Mucosa of rectum (tissue), 2 donors: ENCODE measurements around the gene ARFRP1.

Experiments used
- H3K27ac ChIP-seq, 2 donors: one replicate each; pipeline ENCODE4 v1.7.0; 2013; ENCODE audit warnings: inconsistent platforms in 2 of 2, low read depth in 2 of 2, low read length in 2 of 2
- H3K27me3 ChIP-seq, 2 donors: one replicate each; pipeline ENCODE4 v1.7.0; 2013; ENCODE audit warnings: low read length in 2 of 2; ENCODE audit not compliant: control insufficient read depth in 2 of 2, insufficient read depth in 2 of 2
- H3K36me3 ChIP-seq, 2 donors: one replicate each; pipeline ENCODE4 v1.7.0; 2013; ENCODE audit warnings: low read length in 2 of 2; ENCODE audit not compliant: control insufficient read depth in 2 of 2, insufficient read depth in 2 of 2
- H3K4me1 ChIP-seq, 2 donors: one replicate each; pipeline ENCODE4 v1.7.0; 2013; ENCODE audit warnings: low read length in 2 of 2, mild to moderate bottlenecking in 1 of 2; ENCODE audit not compliant: control insufficient read depth in 2 of 2, insufficient read depth in 2 of 2
- H3K4me3 ChIP-seq, 2 donors: one replicate each; pipeline ENCODE4 v1.7.0; 2013; ENCODE audit warnings: low read length in 2 of 2
- H3K9ac ChIP-seq, 2 donors: one replicate each; pipeline ENCODE4 v1.7.0; 2013; ENCODE audit warnings: low read length in 2 of 2, low read depth in 1 of 2, mild to moderate bottlenecking in 1 of 2
- H3K9me3 ChIP-seq, 2 donors: one replicate each; pipeline ENCODE4 v1.7.0; 2013; ENCODE audit warnings: low read length in 2 of 2; ENCODE audit not compliant: control insufficient read depth in 2 of 2
- donor health status: healthy.
- donor health status: Normal muscosa, but diverticular disease.

ARFRP1 gene

DNA sequence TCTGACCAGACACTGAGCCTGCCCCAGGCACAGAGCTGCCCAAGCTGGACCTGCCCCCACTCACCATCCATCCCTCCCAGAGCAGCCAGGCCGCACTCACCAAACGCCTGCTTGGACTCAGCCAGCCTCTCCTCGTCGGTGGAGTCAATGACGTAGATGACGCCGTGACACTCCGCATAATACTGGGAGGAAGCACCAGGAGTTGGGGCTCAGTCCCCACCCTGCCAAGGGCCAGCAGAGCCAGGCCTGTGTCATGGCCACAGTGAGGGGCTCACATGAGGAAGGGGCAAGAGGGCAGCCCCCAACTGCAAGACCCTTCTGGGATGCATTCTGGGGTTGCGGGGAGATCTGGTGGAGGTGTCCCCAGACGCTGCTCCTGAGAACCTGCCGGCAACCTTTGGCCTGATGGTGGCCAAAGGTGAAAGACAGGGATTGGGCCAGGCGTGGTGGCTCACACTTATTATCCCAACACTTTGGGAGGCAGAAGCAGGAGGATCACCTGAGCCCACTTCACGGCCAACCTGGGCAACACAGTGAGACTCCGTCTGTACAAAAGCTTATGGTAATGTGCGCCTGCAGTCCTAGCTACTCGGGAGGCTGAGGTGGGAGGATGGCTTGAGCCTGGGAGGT lies 5.6 kb downstream of the ARFRP1 start:
- H3K27me3 ChIP-seq = no peaks in the 10 kb centered on the region
- peaks cover 15 to 16% of the 10 kb centered on the region in 2 donors for H3K4me1 ChIP-seq
- no peaks in the 10 kb centered on the region for H3K9me3 ChIP-seq
- H3K4me3 ChIP-seq = no peak overlapping the region
- H3K36me3 ChIP-seq = peaks cover 23 to 31% of the 10 kb centered on the region in 2 donors
- H3K9ac ChIP-seq = no peak overlapping the region
- H3K27ac ChIP-seq = no peak overlapping the region

DNA sequence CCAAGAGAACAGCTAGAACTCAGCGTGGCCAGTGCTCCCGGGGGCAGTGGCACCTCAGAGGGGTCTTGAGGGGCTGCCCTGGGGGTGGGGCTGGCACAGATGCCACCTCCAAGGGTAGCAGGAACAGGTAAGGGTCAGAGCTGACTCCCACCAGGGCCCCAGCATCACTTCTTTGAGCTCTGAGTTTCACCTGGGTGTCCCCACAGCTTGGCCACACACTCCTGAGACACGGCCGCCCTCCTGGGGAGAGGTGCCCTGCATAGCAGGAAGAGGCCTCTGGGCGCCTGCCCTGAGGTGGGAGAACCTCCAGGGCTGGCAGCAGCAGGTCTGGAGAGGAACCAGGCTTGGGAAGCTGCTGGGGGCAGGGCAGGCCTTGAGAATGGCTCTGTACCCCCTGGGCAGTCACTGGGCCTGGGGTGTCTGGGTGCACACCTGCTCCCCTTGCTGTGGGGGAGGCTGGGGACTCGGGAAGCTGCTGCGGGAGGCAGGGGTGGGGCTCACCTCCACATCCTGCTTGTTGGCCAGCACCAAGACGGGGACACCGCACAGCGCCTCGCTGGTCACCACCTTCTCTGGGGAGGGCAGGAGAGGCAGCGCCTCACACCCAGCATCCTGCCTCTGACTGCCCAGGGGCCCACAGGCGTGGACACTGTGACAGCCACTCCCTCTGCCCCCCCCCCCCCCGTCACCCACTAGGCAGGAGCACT lies 6.3 kb downstream of the ARFRP1 start:
- Histone ChIP-seq H3K27me3 (no peaks in the 10 kb centered on the region), H3K9ac (no peak overlapping the region), H3K4me3 (no peak overlapping the region), H3K4me1 (peaks cover 15 to 16% of the 10 kb centered on the region in 2 donors), H3K9me3 (no peaks in the 10 kb centered on the region), H3K36me3 (peaks cover 23 to 30% of the 10 kb centered on the region in 2 donors), H3K27ac (no peak overlapping the region)

DNA sequence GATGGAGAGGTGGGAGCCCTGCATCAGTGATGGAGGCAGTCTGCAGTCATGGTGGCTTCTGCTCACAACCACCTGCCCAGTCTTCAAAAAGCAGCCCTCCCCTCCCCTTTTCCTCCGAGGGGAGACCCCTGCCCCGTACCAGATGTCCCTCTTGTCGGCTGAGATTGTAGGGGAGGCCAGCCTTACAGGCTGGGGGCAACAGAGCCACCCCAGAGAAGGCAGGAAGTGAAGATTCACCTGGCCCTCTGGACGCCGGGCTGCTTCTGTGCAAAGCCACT lies 6.8 kb downstream of the ARFRP1 start:
- Histone ChIP-seq H3K4me3 (no peak overlapping the region), H3K36me3 (peaks cover 19 to 25% of the 10 kb centered on the region in 2 donors), H3K9ac (no peak overlapping the region), H3K4me1 (peaks cover 12 to 14% of the 10 kb centered on the region in 2 donors), H3K27ac (no peak overlapping the region), H3K27me3 (no peaks in the 10 kb centered on the region), H3K9me3 (no peaks in the 10 kb centered on the region)

DNA sequence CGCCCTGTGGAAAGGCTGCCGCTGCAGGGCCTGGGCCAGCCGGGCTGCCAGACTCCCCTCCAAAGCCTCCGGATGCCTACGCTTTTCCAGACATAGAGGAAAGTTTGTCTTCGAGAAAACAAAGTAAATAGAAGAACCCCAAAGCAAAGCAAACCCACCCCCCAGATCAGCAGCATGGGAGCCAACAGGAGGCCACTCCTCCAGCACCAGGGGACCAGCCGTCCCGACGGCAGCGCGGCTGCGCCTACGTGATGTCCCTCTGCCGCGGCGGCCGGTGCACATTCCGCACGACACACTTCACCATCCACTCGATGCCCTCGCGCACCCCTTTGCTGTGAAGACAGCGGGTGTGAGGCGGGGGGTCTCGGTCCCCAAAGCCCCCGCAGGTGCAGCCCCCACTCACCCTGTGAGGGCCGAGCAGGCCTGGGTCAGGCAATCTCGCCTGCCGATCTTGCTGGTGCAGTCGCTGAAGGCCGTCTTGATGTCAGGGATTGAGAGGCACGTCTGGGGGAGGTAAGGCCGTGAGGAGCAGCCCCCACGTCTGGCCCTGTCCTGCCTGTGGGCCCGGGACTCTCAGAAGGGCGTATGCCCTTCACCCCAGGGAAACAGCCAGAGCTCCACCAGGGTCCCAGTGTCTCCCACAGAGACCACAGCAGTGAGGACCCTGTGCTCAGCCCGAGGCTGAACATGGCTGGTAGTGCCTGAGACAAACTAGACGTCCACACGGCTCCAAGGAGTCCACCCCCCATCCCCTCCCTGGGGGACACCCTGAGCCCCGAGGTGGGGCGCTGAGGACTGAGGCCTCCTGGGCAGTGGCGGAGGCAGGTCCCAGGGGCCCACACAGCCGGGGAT lies 7.4 kb downstream of the ARFRP1 start:
- no peak overlapping the region for H3K9ac ChIP-seq
- H3K4me3 ChIP-seq = no peak overlapping the region
- H3K4me1 ChIP-seq = peaks cover 11 to 13% of the 10 kb centered on the region in 2 donors
- H3K36me3 ChIP-seq = peaks cover 14 to 20% of the 10 kb centered on the region in 2 donors
- no peak overlapping the region for H3K27ac ChIP-seq
- no peaks in the 10 kb centered on the region for H3K27me3 ChIP-seq
- no peaks in the 10 kb centered on the region for H3K9me3 ChIP-seq

DNA sequence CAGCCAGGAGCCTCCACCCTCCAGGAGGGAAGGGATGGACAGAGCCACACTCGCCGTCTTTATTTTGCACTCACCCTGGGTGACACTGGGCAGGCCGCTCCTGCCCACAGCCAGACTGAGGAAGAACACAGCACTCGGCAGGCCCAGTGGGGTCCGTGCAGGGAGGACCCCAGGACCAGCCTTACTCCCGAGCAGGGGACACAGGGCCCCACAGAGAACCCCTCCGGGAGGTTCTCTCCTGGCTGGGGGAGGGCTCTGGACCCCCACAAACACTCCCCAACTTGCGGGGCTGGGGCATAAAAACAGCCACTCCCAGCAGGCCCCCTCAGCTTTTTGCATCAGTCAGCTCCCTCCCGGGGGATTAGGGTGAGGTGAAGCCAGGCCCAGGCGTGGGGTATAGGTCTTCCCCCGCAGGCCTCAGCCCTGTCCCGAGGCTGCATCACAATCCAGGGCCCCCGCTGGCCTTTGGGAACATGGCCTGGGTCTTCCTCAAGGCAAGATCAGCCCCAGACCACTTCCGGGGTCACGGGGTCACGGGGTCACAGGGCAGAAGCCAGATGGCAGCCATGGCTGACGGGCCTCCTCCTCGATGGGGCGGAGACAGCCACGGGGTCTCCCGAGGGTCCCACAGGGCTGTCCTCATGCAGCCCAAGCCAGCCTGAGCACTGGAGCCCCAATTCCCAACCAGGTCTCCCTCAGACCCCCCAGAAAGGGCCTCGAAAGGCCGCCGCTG lies 8.1 kb downstream of the ARFRP1 start:
- no peaks in the 10 kb centered on the region for H3K27me3 ChIP-seq
- peak overlapping the region in 1 of 2 donors; percentile 52 for H3K27ac ChIP-seq
- H3K4me1 ChIP-seq = peaks cover 11 to 13% of the 10 kb centered on the region in 2 donors
- no peak overlapping the region for H3K4me3 ChIP-seq
- no peaks in the 10 kb centered on the region for H3K9me3 ChIP-seq
- H3K9ac ChIP-seq = no peak overlapping the region
- H3K36me3 ChIP-seq = peaks cover 6 to 12% of the 10 kb centered on the region in 2 donors

DNA sequence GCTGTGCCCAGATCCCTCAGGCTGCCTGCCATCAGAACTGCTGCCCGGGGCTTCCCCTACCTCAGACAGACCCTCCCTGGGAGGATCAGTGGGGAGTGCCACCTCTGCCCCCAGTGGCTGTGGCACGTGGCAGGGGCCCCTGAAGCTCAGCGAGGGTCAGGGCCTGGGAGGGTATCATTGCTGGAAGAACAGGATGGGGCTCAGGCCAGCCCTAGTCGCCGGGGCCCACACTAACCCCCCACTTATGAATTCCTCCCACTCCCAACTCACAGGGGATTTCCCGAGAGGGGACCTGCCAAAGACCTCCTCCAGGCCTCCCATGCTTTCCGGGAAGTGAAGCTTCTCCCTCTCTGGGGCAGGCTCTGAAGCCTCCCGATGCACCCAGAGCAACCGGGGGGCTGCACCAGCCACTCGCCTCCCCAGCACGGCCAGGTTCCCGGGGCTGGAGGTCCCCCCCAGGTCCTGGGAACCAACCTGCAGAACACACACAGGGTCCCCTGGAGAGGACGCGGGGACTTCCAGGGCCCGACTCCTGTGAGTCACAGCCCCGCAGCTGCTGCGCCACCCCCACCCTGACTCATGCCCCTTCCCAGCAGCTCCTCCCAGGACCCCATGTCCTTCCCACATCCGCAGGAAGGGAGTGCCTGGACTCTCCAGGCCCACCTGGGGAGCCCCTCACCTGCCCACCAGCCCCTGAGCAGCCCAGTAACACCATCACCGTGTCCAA lies 8.9 kb downstream of the ARFRP1 start:
- H3K9ac ChIP-seq = no peak overlapping the region
- H3K4me1 ChIP-seq = peaks cover 11 to 13% of the 10 kb centered on the region in 2 donors
- peak overlapping the region in 1 of 2 donors; percentile 52 for H3K27ac ChIP-seq
- H3K4me3 ChIP-seq = no peak overlapping the region
- peaks cover 4 to 5% of the 10 kb centered on the region in 2 donors for H3K36me3 ChIP-seq
- H3K27me3 ChIP-seq = no peaks in the 10 kb centered on the region
- no peaks in the 10 kb centered on the region for H3K9me3 ChIP-seq

DNA sequence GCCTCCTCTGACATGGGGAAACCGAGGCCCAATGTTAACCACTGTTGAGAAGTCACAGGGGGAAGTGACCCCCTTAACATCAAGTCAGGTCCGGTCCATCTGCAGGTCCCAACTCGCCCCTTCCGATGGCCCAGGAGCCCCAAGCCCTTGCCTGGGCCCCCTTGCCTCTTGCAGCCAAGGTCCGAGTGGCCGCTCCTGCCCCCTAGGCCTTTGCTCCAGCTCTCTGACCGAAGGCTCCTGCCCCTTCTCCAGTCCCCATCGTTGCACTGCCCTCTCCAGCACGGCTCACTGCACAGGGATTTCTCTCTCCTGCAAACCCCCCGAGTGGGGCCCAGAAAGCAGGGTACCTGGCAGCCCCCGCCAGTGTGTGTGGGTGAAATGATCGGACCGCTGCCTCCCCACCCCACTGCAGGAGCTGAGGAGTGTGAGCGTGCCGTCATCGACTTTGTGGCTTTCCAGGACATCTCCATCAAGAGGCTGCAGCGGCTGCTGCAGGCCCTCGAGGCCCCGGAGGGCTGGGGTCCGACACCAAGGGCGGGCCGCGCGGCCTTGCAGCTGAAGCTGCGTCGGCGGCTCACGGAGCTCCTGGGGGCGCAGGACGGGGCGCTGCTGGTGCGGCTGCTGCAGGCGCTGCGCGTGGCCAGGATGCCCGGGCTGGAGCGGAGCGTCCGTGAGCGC lies 9.8 kb downstream of the ARFRP1 start:
- H3K9me3 ChIP-seq = no peaks in the 10 kb centered on the region
- no peak overlapping the region for H3K4me3 ChIP-seq
- no peaks in the 10 kb centered on the region for H3K27me3 ChIP-seq
- no peak overlapping the region for H3K27ac ChIP-seq
- peaks cover 11 to 13% of the 10 kb centered on the region in 2 donors for H3K4me1 ChIP-seq
- H3K9ac ChIP-seq = no peak overlapping the region
- H3K36me3 ChIP-seq = peaks cover 0 to 3% of the 10 kb centered on the region in 2 donors

DNA sequence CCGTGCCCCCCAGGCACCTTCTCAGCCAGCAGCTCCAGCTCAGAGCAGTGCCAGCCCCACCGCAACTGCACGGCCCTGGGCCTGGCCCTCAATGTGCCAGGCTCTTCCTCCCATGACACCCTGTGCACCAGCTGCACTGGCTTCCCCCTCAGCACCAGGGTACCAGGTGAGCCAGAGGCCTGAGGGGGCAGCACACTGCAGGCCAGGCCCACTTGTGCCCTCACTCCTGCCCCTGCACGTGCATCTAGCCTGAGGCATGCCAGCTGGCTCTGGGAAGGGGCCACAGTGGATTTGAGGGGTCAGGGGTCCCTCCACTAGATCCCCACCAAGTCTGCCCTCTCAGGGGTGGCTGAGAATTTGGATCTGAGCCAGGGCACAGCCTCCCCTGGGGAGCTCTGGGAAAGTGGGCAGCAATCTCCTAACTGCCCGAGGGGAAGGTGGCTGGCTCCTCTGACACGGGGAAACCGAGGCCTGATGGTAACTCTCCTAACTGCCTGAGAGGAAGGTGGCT lies 10.4 kb downstream of the ARFRP1 start:
- peak overlapping the region in 1 of 2 donors; percentile 13 for H3K4me3 ChIP-seq
- no peaks in the 10 kb centered on the region for H3K27me3 ChIP-seq
- H3K4me1 ChIP-seq = peaks cover 15 to 18% of the 10 kb centered on the region in 2 donors
- no peak overlapping the region for H3K27ac ChIP-seq
- H3K9ac ChIP-seq = no peak overlapping the region
- H3K36me3 ChIP-seq = peaks cover 0 to 3% of the 10 kb centered on the region in 2 donors
- no peaks in the 10 kb centered on the region for H3K9me3 ChIP-seq
